ENCODE results near the gene CDC25B.

The CDC25B gene

GRCh38 chr20:3795511-3796468 lies at the start of gene CDC25B:
TSS of gene CDC25B (plus strand) at chr20:3796310. CDS start at chr20:3796532, 222 bp downstream.
- DNase-seq: peak; percentile 95

- DNase-seq: no peak
These were observed 48.6 kb upstream of the CDC25B start for GRCh38 chr20:3747471-3747870.

GRCh38 chr20:3748073-3748472 lies 48.0 kb upstream of the CDC25B start:
- DNase-seq: no peak

GRCh38 chr20:3749087-3749688 lies 46.9 kb upstream of the CDC25B start:
- DNase-seq: no peak

GRCh38 chr20:3749689-3750531 lies 46.2 kb upstream of the CDC25B start:
- peak; percentile 64 for DNase-seq

GRCh38 chr20:3751305-3751674 lies 44.8 kb upstream of the CDC25B start:
- DNase-seq: no peak

GRCh38 chr20:3751675-3752385 lies 44.3 kb upstream of the CDC25B start:
- DNase-seq: no peak

GRCh38 chr20:3752386-3752759 lies 43.7 kb upstream of the CDC25B start:
- no peak for DNase-seq

- DNase-seq: peak; percentile 61
These were observed 43.0 kb upstream of the CDC25B start for GRCh38 chr20:3753098-3753497.

GRCh38 chr20:3753501-3754275 lies 42.4 kb upstream of the CDC25B start:
- no peak for DNase-seq

- DNase-seq: no peak
These were observed 41.9 kb upstream of the CDC25B start for GRCh38 chr20:3754276-3754630.

GRCh38 chr20:3755269-3755668 lies 40.8 kb upstream of the CDC25B start:
- no peak for DNase-seq

- DNase-seq: no peak
These were observed 40.2 kb upstream of the CDC25B start for GRCh38 chr20:3755814-3756480.

- DNase-seq: no peak
These were observed 38.8 kb upstream of the CDC25B start for GRCh38 chr20:3757268-3757667.

GRCh38 chr20:3758566-3758965 lies 37.5 kb upstream of the CDC25B start:
- no peak for DNase-seq

GRCh38 chr20:3759316-3759823 lies 36.7 kb upstream of the CDC25B start:
- no peak for DNase-seq

GRCh38 chr20:3759884-3760283 lies 36.2 kb upstream of the CDC25B start:
- no peak for DNase-seq

- DNase-seq: peak; percentile 9
These were observed 35.3 kb upstream of the CDC25B start for GRCh38 chr20:3760655-3761348.

- no peak for DNase-seq
These were observed 32.2 kb upstream of the CDC25B start for GRCh38 chr20:3763671-3764601.
